GM13976 (cell line): ENCODE results near the gene LRGUK.

Experiments
- DNase-seq: peaks from one replicate; pipeline ENCODE4 v3.0.0; 2012; ENCODE audit warnings: low spot score
- in situ Hi-C: fragments of 300-500 bp; cut with MboI; formaldehyde crosslinking; loops from one replicate; pipeline ENCODE4 v1.12.0; 2022; ENCODE audit warnings: low sequenced_read_pairs, mixed read lengths, inconsistent platforms; ENCODE audit not compliant: unreplicated experiment
- TF ChIP-seq, protein P1 (sequence below): IDR thresholded peaks from 2 replicates; pipeline ENCODE4 v1.5.1; 2012; ENCODE audit warnings: borderline replicate concordance, mild to moderate bottlenecking; ENCODE audit not compliant: insufficient read depth; ENCODE audit errors: extremely low read depth, missing control alignments, control extremely low read depth

The LRGUK gene

DNA sequence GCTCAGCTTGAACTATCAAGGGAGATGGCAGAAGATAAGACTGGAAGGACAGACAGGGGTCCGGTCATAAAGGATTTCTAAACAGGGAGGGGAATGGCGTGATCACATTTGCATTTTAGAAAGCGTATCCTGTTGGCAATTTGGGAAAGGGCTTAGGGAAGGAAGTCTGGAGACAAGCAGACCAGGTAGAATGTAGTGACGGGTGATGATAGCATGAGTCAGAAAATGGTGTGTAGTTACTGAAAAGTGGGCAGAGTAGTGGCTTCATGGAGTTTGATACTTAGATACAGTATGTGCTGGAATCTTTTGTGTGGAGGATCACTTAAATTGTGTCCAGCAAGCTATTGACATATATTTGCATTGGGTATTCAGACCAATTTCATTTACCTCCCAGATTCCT, 61.2 kb downstream of the LRGUK start:
- DNase-seq, result no peak
- in situ Hi-C loops, result no loop called here
- TF ChIP-seq, protein P1, sequence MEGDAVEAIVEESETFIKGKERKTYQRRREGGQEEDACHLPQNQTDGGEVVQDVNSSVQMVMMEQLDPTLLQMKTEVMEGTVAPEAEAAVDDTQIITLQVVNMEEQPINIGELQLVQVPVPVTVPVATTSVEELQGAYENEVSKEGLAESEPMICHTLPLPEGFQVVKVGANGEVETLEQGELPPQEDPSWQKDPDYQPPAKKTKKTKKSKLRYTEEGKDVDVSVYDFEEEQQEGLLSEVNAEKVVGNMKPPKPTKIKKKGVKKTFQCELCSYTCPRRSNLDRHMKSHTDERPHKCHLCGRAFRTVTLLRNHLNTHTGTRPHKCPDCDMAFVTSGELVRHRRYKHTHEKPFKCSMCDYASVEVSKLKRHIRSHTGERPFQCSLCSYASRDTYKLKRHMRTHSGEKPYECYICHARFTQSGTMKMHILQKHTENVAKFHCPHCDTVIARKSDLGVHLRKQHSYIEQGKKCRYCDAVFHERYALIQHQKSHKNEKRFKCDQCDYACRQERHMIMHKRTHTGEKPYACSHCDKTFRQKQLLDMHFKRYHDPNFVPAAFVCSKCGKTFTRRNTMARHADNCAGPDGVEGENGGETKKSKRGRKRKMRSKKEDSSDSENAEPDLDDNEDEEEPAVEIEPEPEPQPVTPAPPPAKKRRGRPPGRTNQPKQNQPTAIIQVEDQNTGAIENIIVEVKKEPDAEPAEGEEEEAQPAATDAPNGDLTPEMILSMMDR, result no peak

DNA sequence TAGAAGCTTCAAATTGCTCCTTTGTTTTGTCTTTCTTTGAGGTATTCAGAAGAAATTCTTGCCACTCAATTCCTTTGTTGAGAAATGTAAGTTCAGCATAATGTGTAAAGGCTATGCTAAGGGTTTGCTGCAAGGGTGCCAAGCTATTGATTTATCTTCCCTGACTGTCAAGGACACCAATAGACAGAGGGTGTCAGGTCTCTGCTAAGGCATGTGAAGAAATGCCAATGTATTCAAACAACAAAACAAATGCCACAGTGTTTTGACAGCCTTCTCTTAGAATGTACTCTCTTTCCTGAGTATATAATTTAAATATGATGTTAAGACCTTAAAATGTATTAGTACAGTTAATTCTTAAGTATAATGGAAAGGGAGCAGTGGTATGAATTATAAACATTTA, 62.4 kb downstream of the LRGUK start:
- TF ChIP-seq, protein P1, result no peak
- DNase-seq, result no peak
- in situ Hi-C loops, result no loop called here

DNA sequence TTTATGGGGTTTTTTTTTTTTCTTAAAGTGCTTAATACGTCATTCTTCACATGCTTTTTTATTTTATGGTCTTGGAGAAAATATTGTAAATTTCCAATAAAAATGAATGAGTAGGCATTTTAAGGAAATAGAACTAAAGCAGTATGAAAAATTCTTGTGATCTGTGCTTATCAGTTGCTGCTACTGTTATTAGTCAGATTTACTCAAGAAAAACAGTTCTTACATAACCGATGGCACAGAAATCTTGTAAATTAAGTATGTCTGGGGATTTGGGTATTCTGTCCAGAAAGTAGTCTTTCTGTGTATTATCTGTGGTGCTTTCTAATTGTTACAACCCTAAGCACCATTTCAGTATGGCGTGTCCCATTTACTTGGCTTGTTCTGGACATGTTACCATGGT, 64.7 kb downstream of the LRGUK start:
- TF ChIP-seq, protein P1, result no peak
- in situ Hi-C loops, result no loop called here
- DNase-seq, result no peak

DNA sequence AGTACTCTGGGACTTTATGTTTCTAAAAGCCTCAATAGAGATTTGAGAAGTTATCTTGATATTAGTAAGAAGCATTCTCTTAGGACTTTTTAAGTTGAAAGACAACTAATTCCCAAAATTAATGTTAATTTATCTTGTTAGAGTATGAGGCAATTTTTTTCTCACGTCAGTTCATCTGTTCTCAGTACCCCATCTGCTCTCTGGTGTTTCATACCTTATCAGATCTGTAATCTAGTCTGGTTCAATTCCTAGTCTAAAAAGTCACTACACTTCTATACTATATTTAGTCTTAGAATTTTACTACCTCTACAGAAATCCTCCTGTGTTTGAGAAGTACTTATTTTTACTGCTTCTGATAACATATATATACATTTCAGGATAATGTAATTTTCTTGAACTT, 66.1 kb downstream of the LRGUK start:
- in situ Hi-C loops, result no loop called here
- TF ChIP-seq, protein P1, result no peak
- no peak for DNase-seq

DNA sequence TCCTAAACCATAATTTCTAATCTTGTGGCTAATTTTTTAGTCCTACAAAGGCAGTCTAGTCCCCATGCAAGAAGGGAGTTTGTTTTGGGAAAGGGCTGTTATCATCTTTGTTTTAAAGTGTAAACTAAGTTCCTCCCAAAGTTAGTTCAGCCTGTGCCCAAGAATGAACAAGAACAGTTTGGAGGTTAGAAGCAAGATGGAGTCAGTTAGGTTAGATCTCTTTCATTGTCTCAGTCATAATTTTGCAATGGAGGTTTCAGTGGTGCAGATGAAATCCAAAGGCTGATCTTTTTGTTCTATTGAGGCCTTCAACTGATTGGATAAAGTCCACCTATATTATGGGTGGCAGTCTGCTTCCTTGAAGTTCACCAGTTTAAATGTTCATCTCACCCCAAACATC, 68.1 kb downstream of the LRGUK start:
- TF ChIP-seq, protein P1, result no peak
- in situ Hi-C loops, result no loop called here
- DNase-seq, result no peak

DNA sequence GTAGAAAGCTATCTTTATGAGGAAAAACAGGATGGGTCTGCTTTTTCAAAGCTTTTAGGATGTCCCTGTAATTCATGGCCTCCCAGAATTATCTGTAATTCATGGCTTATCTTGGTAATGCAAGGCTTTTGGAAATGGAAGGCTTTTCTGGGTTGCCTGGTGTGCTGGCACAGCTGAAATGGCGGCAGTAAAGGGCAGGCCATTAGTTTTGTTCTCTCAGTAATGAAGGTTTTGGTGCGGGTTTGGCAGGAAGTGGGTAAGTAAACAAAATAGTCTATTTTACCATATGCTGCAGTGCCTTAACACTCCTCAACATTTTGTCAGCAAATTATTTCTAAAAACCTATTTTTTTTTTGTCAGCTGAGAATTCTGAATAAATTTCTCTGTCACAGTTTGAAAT, 69.3 kb downstream of the LRGUK start:
- no peak for DNase-seq
- TF ChIP-seq, protein P1, result no peak
- in situ Hi-C loops, result no loop called here

DNA sequence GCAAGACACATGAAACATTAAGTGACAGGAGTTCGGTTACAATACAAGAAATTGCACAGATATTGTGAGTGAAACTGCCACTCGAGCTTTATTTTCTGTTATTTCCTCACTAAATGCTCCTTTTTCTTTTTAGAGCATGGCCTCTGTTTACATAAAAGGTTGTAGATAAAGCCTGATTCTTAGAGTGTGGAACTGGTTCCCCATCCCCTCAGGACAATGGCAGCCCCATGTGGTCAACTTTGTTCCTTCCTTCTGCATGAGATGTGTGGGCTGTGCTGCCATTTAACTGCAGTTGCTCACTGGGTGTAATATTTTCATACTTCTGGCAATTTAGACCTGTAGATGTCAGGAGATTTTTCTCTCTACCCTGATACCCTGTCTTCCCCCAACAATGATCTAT, 70.2 kb downstream of the LRGUK start:
- no peak for DNase-seq
- TF ChIP-seq, protein P1, result no peak
- in situ Hi-C loops, result no loop called here
